Glomerular visceral epithelial cell (primary cell): ENCODE data around the gene S100A1.
"Not testable (repeated sequence)": the region's sequence is repeated elsewhere in the genome, so short reads cannot be mapped to it uniquely, and the experiment has no call there.

Experiments
- DNase-seq: peaks from one replicate; pipeline ENCODE4 v3.0.0-alpha.2; 2016; ENCODE audit errors: extremely low spot score

The S100A1 gene

DNA sequence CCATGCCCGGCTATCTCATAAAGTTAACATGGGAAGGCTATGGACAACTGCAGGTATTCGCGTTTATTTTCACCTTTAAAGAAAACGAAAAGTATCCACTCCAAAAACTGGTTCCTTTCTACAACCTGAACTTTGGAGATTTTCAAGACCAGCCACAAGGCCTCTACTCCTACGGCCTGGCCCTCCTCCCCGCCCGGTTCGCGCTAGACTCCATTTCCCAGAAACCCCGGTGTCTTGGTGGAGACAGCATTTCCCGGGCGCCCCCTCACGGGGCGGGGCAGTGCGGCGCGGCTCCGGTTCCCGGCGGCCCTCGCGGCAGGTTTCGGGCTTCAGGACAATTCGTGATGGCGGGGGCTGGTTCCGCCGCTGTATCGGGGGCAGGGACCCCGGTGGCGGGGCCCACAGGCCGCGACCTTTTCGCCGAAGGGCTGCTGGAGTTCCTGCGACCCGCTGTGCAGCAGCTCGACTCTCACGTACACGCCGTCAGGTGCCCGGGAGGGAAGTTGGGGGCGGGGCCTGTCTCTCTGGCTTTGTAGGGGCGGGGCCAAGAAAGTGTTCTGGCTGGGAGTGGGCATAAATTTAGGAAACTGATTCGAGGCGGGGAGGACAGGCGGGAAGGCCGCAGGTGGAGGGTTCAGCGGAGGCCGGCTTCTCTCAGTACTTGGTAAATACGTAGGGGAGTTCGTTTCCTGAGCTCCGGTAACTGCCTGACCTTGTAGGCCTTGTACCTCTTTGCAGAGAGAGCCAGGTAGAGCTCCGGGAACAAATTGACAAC, 30.4 kb downstream of the S100A1 start, which contains the start of gene SNAPIN:
TSS of gene SNAPIN (plus strand) at position 304 of the 775 bp plus-strand sequence. CDS start at position 345, 41 bp downstream.
- peak; percentile 88 for DNase-seq

DNA sequence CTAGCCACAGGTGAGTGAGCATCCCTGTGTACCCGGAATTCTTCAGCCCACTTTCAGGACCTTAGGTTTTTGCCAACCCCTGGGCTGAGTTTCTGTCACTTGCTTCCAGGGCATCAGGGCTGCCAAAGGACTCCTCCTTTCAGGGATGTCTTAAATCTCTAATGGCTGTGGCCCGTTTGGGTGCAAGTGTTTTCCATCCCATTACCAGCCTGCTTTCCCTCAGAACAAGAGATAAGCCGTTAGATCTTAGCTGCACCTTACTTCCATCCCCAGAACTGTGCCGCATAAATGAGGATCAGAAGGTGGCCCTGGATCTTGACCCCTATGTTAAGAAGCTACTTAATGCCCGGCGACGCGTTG, 30.9 kb downstream of the S100A1 start:
- DNase-seq, result no peak

DNA sequence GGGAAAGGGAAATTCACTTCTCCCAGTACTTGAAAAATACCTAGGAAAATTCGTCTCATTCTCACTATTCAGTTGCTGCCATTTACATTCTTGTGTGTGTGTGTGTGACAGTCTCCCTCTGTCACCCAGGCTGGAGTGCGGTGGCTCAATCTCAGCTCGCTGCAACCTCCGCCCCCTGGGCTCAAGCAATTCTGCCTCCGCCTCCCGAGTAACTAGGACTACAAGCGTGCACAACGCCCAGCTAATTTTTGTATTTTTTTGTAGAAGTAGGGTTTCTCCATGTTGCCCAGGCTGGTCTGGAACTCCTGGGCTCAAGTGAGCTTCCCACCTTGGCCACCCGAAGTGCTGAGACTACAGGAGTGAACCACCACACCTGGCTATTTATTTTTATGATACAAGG, 31.4 kb downstream of the S100A1 start:
- DNase-seq, result no peak

DNA sequence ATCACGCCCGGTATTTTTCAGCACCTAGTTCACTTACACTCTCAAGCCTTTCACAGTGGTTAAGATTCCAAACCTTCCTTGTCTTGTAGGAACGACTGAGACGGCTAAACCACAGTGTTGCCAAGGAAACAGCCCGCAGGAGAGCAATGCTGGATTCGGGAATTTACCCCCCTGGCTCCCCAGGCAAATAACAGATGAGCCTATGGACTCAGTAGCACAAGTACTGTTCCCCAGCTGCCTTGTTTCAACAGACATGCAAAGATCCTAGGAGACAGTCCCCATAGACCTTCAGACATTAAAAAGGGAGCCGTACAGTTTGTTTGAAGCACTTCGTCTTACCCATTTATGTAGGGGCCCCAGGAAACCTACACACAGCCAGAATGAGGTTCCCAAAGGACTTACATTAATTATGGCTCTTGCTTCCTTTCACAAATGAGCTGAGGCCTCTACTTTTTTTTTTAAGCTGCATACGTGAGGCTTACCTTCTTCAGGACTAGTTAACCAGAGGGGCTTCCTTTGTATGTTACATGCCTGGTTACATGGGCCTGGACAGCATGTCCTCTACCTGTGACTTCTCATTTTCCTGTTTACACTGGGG, 33.0 kb downstream of the S100A1 start:
- peak; percentile 62 for DNase-seq

DNA sequence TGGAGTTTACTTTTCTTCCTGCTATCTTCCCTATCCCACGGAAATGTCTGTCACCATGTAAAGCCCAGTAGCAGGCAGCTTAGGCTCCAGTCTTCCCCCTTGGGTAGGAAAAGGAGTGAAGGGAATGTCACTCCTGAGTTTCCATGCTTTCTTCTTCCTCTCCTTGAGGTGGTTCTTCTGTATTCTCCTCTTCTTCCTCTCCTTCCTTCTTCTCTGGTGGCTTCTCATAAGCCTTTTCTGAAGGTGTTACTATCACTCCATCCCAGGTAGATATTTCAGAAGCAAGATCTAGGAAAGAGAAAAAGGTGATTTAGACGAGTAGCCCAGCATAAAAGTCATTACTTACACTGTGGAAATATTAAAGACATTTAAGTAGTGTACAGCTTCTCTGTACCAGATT, 34.0 kb downstream of the S100A1 start:
- DNase-seq, result no peak

DNA sequence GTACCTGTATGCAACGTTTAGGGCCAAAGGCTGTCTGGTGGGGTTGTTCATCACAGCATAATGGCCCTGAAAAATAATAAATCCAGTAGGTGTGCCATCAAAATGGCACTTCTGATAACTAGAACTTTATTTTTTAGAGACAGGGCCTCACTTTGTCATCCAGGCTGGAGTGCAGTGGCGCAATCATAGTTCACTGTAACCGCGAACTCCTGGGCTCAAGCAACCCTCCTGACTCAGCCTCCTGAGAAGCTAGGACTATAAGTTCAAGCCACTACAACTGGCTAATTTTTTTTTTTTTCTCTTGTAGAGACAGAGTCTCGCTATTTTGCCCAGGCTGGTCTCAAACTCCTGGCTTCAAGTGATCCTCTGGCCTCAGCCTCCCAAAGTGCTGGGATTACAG, 35.0 kb downstream of the S100A1 start:
- no peak for DNase-seq

DNA sequence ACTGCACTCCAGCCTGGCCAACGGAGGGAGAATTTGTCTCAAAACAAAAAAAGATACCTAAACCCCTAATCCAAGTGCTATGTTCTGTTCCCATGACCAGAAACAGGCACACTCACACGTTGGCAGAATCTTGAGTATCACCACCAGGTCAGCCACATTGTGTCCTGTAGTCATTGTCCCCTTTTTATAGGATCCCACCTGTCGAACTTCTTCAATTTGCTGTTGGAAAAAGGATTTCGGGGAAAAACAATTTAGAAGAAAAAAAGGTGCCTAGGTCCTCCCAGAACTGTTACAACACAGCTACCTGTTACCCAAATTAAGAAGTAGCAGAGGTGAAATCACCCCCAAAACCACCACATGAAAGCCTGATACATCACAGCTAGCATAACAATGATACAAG, 39.2 kb downstream of the S100A1 start:
- no peak for DNase-seq

DNA sequence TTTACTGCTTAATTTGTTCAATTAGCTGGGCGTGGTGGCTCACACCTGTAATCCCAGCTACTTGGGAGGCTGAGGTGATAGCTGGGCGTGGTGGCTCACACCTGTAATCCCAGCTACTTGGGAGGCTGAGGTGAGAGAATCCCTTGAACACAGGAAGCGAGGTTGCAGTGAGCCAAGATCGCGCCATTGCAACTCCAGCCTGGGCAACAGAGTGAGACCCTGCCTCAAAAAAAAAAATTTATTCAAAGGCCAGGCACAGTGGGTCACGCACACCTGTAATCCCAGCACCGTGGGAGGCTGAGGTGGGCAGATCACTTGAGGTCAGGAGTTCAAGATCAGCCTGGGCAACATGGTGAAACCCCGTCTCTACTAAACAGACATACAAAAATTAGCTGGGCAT, 40.4 kb downstream of the S100A1 start:
- not testable (repeated sequence) for DNase-seq

DNA sequence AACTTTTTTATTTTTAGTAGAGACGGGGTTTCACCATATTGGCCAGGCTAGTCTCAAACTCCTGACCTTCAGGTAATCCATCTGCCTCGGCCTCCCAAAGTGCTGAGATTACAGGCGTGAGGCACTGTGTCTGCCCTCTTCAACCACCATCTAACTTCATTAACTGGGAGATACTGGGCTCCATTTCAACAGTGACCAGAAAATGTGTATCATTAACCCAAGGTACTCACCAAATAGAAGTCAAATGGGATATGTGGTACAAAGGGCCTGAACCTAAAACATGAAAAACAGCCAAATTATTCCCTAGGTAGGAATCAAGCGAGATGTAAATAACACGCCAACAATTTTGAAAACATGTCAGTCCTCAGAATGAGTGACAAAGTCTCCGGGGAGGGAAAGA, 41.4 kb downstream of the S100A1 start:
- DNase-seq, result no peak

DNA sequence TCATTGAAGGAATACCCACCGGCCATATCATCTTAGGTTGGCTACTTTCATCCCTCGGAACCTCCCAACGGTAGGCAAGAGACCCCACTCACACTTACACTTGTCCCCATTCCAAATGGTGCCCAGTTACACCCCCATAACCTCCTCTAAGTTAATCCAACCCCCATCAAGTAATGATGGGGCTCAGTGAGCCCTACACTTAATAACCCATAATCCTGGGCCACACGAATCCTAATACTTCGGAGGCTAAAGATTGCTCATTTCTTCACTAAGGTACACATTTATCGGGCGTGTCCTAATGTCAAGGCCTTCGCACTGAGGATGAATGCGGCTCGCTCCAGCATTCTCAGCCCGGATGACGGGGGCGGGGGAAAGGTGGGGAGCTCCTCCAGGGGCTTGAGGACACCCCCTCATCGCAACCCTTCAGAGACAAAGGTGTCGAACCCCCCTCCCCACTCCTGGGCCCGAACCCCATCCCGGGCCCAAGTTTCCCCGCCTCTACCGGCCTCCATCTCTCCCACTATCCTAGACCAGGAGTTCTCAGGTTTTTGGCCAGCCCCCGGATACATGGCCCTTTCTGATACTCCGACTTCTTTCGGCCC, 42.1 kb downstream of the S100A1 start:
- DNase-seq, result no peak

DNA sequence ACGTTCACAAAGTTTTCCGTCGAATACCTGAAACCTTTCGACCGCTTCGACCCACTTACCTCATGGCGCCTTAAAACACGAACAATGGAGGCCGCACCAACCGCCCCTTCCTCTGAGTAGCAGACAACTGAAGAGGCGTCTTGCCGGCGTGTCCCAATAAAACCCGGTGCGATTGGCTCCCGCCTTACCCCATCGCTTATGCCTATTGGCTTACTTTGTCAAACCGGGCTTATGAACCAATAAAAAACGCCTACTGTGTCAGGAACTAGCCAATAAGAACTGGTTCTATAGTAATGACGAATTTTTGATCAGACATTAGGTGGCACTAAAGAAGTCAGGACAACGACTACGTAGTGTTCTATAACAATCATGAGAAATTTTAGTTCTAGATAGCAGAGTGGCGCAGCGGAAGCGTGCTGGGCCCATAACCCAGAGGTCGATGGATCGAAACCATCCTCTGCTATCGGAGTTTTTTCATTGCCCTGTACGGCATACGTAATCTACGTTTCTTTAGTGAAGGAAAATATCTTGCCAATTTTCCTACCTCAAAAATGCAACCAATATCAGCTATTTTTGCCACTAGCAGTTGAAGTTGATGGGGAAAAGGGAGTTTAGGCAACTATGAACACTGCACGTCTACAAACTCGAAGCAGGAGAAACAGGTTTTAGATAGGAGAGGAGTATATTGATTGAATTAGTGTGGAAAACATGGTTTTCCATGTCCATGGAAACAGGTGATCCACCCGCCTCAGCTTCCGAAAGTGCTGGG, 42.8 kb downstream of the S100A1 start, which contains the start of gene ILF2:
TSS of gene ILF2 (minus strand) at position 135 of the 769 bp plus-strand sequence. CDS start at position 64, 71 bp downstream.
- peak; percentile 100 for DNase-seq

DNA sequence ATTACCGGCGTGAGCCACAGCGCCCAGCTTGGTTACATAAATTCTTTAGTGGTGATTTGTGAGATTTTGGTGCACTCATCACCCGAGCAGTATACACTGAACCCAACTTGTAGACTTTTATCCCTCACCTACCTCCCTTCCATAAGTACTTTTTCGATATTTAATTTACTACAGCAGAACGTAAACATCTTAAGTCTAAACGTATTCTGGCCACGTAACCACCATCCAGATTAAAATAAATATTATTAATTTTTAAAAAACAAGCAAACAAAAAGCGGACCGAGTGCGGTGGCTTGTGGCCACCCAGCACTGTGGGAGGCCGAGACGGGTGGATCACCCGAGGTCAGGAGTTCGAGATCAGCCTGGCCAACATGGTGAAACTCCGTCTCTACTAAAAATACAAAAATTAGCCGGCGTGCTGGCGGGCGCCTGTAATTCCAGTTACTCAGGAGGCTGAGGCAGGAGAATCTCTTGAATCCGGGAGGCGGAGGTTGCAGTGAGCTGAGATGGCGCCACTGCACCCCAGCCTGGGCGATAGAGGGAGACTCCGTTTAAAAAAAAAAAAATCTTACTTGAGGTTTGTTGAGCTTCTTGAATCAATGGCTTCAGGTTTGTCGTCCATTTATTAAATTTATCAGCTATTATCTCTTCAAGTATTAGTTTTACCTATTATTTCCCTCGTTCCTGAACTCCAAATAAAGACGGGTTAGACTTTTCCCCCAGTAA, 43.6 kb downstream of the S100A1 start:
- not testable (repeated sequence) for DNase-seq

DNA sequence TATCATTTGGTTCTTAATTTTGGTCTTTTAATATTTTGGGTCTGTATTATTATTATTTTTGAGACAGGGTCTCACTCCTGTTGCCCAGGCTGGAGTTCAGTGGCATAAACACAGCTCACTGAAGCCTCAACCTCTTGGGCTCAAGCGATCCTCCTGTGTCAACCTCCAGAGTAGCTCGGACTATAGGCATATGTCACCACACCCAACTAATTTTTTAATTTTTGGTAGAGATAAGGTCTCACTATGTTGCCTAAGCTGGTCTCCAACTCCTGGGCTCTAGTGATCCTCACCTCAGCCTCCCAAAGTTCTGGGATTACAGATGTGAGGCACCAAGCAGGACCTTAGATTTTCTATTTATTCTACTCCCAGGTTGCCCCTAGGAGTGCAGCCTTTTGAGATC, 45.3 kb downstream of the S100A1 start:
- DNase-seq, result no peak

DNA sequence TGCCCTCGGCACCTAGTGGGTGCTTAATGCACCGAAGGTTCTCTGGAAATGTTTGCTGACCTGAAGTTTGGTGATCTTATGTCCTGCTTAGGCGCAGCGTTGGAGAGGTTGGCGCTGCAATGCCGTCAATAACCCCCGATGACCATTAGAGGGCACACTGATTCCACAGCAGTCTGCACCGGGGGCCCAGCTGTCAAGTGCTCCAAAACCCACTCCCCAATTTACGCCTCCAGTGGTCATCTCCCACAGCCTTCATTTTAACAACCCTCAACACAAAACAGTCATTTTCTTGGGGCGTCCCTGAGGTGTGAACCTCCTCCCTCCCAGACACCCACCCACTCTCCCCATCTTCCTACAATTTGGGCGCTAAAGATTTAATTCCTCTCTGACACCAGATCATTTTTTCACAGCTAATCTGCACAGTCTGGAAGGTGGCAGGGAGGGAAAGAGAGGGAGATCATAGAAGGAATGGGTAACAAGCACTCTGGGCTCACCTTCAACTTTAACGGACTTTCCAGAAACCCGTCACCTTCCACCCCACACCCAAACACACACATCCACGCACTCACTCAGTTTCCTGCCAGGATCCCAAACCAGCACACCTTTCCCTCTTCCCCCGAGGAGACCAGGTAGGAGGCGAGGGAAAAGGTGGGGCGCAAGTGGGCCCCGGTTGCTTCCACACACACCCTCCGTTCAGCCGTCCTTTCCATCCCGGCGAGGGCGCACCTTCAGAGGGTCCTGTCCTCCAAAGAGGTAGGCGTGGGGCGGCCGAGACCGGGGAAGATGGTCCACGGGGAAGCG, 49.7 kb downstream of the S100A1 start:
- peak; percentile 51 for DNase-seq

DNA sequence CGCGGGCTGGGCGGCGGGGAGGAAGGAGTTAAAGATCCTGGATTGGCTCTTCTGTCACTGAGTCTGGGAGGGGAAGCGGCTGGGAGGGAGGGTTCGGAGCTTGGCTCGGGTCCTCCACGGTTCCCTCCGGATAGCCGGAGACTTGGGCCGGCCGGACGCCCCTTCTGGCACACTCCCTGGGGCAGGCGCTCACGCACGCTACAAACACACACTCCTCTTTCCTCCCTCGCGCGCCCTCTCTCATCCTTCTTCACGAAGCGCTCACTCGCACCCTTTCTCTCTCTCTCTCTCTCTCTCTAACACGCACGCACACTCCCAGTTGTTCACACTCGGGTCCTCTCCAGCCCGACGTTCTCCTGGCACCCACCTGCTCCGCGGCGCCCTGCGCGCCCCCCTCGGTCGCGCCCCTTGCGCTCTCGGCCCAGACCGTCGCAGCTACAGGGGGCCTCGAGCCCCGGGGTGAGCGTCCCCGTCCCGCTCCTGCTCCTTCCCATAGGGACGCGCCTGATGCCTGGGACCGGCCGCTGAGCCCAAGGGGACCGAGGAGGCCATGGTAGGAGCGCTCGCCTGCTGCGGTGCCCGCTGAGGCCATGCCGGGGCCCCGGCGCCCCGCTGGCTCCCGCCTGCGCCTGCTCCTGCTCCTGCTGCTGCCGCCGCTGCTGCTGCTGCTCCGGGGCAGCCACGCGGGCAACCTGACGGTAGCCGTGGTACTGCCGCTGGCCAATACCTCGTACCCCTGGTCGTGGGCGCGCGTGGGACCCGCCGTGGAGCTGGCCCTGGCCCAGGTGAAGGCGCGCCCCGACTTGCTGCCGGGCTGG, 50.5 kb downstream of the S100A1 start, which contains the start of gene NPR1:
TSS of gene NPR1 (plus strand) at position 170 of the 818 bp plus-strand sequence. CDS start at position 591, 421 bp downstream.
- DNase-seq, result peak; percentile 36

DNA sequence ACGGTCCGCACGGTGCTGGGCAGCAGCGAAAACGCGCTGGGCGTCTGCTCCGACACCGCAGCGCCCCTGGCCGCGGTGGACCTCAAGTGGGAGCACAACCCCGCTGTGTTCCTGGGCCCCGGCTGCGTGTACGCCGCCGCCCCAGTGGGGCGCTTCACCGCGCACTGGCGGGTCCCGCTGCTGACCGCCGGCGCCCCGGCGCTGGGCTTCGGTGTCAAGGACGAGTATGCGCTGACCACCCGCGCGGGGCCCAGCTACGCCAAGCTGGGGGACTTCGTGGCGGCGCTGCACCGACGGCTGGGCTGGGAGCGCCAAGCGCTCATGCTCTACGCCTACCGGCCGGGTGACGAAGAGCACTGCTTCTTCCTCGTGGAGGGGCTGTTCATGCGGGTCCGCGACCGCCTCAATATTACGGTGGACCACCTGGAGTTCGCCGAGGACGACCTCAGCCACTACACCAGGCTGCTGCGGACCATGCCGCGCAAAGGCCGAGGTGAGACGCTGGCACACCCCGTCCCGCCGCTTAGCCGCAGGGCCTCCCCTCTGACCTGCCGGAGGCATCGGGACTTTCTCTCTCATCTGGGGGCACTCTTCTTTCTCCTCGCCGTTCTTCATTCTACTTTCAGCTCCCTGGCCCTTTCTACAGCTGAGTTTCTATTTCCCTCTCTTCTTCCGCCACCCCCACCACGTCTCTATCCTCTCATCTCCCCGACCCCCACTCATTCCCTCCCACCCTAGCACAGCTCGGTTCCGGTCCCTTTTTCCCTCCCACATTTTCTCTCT, 51.3 kb downstream of the S100A1 start:
- no peak for DNase-seq

DNA sequence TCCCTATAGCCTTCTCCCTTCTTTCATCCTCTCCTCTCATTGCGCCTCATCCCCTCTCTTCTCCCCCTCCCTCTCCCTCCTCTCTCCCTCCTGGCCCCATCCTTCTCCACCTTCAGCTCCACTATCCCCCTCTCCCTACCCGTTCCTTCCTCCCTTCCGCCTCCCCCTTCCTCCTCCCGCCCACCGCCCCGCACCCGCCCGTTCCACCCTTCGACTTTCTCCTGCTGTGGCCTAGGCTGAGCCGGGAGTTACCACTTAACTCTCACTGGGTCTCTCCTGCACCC, 51.8 kb downstream of the S100A1 start:
- DNase-seq, result no peak
